ENCODE measurements around the gene CCN6.

DNA sequence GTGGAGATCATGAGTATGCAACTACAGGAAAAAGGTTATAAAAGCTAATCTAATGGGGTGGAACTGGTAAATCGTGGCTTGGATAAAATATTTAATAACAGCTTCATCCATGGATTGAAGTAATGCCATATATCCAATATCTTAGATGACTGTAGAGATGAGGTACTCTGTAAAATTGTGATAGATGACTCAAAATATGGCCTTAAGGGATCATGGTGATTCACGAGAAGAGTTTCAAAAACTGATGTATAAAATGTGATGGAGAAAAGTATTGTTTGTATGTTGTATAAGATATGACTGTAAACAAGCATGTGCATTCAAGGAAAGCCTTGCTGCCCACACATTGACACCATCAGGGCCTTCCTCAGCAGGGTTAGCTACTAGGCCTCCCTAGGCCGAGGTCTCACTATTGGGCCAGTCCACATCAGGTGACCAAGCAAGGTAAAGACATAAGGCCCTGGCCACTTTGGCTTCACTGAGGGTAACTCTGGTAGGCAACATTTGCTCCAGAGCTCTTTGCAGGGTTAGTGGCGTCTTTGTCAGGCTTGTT lies 17.7 kb upstream of the CCN6 start:
- TF ChIP-seq CTCF (IDR thresholded peaks at IDR 0.05) (no peak), EZH2phosphoT487 (IDR thresholded peaks at IDR 0.05) (no peak), EZH2 (IDR thresholded peaks at IDR 0.05) (no peak)

Data from neural progenitor cell (in vitro differentiated cells).